Left renal pelvis (tissue), 4 donors: ENCODE results near the gene INO80. TPM values are rescaled to one million over a fixed set of nuclear protein-coding genes. Genes with fewer than 3 reads are reported as not detected.
"Not testable (repeated sequence)": the region's sequence is repeated elsewhere in the genome, so short reads cannot be mapped to it uniquely, and the experiment has no call there.

Experiments used
- DNase-seq, 4 donors: peaks; one replicate each; pipeline ENCODE4 v3.0.0-alpha.2; 2013; ENCODE audit warnings: low read depth in 4 of 4, low spot score in 3 of 4
- polyA plus RNA-seq, 4 donors: library from polyadenylated mRNA; unstranded; fragments of 120-200 nt; gene quantifications; one replicate each; pipeline ENCODE4 v1.2.1, GENCODE V29; 2013; ENCODE audit not compliant: insufficient read length in 4 of 4

INO80 gene, protein sequence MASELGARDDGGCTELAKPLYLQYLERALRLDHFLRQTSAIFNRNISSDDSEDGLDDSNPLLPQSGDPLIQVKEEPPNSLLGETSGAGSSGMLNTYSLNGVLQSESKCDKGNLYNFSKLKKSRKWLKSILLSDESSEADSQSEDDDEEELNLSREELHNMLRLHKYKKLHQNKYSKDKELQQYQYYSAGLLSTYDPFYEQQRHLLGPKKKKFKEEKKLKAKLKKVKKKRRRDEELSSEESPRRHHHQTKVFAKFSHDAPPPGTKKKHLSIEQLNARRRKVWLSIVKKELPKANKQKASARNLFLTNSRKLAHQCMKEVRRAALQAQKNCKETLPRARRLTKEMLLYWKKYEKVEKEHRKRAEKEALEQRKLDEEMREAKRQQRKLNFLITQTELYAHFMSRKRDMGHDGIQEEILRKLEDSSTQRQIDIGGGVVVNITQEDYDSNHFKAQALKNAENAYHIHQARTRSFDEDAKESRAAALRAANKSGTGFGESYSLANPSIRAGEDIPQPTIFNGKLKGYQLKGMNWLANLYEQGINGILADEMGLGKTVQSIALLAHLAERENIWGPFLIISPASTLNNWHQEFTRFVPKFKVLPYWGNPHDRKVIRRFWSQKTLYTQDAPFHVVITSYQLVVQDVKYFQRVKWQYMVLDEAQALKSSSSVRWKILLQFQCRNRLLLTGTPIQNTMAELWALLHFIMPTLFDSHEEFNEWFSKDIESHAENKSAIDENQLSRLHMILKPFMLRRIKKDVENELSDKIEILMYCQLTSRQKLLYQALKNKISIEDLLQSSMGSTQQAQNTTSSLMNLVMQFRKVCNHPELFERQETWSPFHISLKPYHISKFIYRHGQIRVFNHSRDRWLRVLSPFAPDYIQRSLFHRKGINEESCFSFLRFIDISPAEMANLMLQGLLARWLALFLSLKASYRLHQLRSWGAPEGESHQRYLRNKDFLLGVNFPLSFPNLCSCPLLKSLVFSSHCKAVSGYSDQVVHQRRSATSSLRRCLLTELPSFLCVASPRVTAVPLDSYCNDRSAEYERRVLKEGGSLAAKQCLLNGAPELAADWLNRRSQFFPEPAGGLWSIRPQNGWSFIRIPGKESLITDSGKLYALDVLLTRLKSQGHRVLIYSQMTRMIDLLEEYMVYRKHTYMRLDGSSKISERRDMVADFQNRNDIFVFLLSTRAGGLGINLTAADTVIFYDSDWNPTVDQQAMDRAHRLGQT (N-terminal part only)
- polyA plus RNA-seq = 10 to 100 TPM; 14.3 to 23.2 (median 22.0) TPM

DNA sequence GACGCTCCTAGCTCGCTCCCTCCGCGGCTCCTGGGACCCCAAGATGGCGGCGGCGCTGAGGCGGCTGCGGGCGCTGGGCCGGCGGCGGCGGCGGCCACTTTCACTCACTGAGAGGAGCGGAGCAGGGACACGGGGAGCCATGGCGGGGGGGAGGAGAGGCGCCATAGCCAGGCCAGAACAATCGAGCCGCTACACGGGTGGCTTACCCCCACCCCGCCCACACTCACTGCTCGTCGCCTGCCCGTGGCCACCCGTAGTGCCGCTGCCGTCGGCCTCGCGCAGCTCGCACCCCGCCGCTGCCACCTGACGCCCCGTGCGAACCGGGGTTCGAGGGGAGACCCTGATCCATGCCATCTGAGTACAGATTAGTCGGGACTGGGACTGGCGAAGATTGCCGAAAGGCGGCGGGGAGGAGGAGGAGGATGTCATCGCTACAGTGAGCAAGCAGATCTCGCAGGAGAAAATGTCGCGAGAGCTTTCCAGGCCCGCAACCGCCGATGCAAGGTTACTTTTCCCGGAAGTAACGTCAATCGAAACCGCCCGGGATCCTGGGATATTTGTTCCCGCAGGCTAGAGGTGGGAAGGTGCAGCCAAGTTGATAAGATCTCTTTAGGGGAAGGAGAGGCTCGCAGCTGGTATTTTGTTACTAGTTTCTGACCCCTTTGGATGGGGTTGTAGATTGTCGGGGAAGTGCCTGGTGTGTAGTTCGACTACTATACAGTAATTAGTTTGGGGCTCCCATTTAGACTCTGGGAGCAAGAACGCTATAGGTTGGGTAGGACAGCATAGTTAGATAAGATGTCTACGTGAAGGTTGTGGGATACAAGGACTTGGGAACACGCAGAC lies at the start of gene INO80:
Gene INO80, minus strand, starts transcription at position 165 of the 846 bp plus-strand sequence. CDS start 19,970 bp downstream, outside the sequence.
- peak; percentile 97 to 99 (median 98) for DNase-seq

DNA sequence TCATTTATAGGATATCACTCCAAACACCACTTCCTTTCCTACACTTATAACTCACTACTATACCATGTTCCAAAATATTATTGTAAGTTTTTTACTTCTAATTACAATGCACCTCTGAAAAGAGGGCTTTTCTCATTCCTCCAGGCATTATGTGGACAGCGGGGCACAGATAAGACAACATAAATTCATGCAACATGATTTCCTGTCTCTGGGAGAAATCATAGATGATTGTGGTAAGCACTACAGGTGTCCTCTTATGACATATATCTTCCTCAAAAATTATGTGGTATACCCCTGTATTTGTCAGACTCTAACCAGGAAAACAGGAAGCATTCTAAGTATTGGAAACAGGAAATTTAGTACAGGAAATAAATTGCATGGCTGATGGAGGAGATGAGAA lies 45.7 kb upstream of the INO80 start:
- no peak for DNase-seq

DNA sequence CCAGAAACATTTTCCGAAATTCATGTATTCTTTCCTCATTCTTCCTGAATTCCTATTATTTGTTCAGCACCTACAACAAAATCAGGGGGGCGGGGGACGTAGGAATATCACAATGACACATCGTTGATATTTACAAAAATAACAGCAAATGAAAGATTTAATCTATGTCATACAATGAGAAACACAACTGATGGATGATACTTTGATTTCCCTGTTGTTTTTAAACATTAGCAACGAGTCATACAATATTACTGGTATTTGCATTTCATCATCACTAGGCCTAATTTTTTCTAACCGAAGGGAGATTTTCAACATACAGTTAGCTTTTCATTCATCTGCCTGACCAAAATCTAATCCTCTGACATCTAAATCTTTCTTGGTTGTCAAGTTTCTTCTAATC lies 45.3 kb upstream of the INO80 start:
- DNase-seq = no peak

DNA sequence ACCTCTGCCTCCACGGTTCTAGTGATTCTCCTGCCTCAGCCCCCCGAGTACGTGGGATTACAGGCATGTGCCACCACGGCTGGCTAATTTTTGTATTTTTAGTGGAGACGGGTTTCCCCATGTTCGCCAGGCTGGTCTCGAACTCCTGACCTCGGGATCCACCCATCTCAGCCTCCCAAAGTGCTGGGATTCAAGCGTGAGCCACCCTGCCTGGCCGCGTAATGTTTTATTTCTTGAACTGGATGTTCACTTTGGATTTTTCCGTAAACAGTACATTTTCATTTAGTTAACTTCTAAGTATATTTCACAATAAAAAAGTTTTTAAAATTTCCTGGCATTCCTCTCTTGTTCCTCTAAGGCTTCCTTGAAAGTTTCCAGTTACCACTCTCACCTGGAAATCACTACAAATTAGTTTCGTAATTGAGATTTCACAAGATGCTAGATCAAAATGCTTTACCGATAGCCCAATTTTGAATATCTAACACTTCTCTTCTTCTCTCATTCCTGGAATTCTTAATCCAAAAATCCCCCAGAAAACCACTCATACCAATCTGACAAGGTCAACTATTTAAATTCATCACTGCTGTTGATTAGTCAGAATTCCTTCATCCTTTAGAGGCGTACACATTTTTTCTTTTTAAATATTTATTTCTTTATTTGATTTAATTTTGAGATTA lies 44.7 kb upstream of the INO80 start:
- no peak for DNase-seq

DNA sequence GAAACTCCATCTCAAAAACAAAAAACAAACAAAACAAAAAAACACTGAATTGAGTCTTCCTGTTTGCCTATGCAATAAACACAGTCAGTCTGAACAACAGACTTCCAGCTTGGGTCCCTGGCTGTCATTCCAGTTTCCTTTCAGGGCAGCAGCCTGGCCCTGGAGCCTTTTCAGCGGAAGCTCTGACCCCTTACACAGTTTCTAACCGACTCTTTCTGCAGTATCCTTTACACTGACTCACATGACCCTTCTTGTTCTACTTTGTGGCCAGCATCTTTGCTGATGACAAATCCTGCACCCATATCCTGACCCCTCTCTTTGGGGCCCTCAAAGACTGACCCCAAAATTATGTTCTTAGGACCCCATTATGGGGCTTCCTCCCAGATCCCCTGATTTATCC lies 38.3 kb upstream of the INO80 start:
- no peak for DNase-seq

DNA sequence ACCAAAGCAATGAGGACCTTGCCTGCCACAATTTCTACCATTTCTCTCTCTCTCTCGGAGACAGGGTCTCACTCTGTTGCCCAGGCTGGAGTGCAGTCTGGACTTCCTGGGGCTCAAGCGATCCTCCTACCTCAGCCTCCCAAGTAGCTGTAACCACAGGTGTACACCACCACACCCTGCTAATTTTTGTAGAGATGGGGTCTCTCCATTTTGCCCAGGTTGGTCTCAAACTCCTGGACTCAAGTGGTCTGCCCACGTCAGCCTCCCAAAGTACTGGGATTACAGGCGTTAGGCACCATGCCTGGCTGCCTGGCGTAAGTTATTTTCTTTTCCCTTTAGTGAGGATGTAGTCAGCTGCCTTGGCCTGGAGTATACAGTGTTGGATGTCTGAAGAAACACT lies 37.7 kb upstream of the INO80 start:
- no peak for DNase-seq

DNA sequence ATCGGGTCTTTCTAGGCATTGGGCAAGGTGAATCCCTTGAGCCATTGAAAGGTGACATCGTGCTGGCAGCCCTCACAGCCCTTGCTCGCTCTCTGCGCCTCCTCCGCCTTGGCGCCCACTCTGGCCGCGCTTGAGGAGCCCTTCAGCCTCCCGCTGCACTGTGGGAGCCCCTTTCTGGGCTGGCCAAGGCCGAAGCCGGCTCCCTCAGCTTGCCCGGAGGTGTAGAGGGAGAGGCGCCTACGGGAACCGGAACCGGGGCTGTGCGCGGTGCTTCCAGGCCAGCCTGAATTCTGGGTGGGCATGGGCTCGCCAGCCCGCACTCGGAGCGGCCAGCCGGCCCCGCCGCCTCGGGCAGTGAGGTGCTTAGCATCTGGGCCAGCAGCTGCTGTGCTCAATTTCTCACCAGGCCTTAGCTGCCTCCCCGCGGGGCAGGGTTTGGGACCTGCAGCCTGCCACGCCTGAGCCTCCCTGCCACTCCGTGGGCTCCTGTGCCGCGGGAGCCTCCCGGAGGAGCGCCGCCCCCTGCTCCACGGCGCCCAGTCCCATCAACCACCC lies 35.4 kb upstream of the INO80 start:
- no peak for DNase-seq

DNA sequence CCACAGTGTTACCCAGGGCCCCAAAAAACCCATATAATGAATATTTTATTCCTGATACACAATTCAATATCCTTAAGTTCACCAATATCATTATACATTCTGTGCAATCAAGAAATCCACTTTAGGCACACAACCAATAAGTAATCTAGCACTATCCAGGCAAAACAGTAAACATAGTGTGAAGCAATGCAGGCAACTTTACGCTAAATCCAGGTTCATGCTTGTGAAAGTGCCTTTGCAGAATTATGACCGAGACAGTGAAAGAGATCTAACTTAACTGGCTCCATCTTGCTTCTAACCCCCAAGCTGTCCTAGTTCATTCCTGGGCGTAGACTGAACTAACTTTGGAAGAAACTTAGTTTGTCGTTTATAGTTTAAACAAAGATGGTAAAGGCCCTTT lies 34.2 kb upstream of the INO80 start:
- DNase-seq = no peak

DNA sequence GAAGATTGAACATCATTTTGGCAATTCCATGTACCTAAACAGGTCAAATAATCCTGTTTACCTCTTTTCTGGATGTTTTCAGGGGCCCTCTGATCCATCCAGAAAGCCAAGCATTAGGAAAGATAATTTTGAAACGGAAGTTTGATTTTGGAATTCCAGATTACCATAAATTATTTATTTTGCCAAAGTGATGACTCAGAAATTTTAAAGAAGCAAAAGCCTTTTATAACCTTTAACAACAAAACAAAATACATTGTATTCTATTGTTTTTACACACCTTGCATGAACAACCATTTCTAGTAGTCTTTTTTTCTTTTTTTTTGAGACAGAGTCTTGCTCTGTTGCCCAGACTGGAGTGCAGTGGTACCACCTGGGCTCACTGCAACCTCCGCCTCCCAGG lies 32.0 kb upstream of the INO80 start:
- no peak for DNase-seq

DNA sequence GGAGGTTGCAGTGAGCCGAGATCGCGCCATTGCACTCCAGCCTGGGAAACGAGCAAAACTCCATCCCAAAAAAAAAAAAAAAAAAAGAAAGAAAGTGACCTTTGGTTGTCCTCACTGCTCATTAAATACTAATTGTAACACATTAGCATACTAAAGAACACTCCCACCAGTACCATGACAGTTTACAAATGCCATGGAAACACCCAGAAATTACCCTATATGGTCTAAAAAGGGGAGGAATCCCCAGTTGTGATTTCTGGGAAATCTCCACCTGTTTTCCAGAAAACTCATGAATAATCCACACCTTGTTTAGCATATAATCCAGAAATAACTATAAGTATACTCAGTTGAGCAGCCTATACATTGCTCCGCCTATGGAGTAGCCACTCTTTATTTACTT lies 23.5 kb upstream of the INO80 start:
- DNase-seq = no peak

DNA sequence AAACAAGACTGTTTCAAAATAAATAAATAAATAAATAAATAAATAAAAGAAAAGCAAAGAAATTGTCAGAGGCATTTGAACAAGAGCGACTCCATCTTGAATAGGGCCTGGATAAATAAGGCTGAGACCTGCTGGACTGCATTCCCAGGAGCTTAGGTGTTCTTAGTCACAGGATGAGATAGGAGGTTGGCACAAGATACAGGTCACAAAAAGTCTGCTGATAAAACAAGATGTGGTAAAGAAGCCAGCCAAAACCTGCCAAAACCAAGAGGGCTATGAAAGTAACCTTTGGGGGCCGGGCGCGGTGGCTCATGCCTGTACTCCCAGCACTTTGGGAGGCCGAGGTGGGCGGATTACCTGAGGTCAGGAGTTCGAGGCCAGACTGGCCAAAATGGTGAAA lies 23.0 kb upstream of the INO80 start:
- not testable (repeated sequence) for DNase-seq

DNA sequence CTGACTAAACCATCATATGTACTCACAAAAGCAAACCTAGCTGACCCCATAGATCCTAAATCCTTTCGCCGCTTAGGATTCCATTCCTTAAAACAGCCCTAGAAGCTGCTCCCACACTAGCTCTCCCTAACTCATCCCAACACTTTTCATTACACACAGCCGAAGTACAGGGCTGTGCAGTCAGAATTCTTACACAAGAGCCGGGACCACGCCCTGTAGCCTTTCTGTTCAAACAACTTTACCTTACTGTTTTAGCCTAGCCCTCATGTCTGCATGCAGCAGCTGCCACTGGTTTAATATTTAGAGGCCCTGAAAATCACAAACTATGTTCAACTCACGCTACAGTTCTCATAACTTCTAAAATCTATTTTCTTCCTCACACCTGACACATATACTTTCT lies 19.5 kb upstream of the INO80 start:
- DNase-seq = not testable (repeated sequence)

DNA sequence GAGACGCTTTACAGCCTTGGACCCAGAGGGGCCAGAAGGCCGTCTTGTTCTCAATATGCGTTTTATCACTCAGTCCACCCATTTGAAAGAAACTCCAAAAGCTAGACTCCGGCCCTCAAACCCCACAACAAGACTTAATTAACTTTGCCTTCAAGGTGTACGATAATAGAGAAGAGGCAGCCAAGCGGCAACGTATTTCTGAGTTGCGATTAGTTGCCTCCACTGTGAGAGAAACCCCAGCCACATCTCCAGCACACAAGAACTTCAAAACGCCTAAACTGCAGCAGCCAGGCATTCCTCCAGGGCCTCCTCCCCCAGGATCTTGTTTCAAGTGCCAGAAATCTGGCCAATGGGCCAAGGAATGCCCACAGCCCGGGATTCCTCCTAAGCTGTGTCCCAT lies 17.4 kb upstream of the INO80 start:
- no peak for DNase-seq

DNA sequence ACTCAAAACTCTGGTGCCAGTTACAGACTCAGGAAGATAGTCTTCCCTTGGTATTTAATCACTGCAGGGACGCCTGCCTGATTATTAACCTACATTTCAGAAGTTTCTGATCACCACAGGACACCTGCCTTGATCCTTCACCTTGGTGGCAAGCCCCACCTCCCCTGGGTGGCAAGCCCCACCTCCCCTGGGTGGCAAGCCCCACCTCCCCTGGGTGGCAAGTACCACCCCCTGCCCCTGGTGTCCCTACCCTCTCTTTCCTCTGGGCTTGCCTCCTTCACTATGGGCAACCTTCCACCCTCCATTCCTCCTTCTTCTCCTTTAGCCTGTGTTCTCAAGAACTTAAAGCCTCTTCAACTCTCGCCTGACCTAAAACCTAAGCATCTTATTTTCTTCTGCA lies 16.0 kb upstream of the INO80 start:
- DNase-seq = not testable (repeated sequence)

DNA sequence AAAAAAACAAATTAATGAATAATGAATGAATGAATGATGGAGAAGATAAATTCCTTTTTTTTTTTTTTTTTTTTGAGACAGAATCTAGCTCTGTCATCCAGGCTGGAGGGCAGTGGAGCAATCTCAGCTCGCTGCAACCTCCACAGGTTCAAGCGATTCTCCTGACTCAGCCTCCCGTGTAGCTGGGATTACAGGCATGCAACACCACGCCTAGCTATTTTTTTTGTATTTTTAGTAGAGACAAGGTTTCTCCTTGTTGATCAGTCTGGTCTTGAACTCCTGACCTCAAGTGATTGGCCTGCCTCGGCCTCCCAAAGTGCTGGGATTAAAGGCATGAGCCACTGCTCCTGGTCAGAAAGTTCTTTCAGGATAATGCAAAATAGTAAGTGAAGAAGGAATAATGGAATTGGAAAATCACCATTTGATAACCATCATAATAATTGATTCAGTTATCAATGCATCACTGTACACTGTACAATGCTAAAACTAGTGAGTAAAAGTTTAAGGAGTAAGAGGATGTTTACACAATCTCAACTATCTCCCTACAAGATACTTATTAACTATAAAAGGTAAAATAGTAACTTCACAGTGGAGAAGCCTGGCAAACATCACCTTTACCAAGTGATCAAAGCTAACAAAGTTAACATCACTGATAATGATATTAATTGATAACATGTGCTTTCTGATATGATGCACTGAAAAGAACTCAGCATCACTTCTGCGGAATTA lies 12.3 kb upstream of the INO80 start:
- no peak for DNase-seq

DNA sequence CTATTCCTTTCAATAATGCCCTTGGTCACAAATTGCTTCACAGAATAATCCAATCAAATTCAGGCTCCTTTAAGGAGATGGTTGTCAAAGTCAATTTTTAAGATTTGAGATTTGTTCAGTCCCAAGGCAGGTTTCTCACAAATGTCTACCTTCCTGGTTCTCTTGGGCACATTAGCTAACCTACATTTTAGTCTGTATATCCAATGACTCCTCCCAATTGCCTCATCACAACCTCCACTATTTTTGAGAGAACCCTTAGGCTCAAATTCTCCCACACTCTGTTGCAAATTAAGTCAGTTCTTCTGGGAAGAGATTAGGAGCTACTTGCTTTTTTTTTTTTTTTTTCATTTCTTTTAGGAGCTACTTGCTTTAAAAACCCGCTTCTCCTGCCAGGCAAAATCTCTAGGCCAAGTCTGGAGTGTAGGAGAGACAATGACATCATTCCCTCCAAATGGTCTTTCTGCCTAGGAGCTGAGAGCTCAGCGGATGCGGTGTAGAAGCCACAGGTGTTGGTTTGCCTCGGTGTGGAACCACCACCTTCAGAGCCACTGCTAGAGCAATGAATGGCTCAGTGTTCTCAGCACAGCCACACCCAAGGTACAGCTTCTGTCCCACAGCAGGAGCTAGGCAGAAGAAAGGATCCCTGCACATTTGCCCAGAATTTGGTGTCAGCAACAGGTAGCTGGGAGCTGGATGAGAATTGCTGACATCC lies 10.0 kb upstream of the INO80 start:
- no peak for DNase-seq

DNA sequence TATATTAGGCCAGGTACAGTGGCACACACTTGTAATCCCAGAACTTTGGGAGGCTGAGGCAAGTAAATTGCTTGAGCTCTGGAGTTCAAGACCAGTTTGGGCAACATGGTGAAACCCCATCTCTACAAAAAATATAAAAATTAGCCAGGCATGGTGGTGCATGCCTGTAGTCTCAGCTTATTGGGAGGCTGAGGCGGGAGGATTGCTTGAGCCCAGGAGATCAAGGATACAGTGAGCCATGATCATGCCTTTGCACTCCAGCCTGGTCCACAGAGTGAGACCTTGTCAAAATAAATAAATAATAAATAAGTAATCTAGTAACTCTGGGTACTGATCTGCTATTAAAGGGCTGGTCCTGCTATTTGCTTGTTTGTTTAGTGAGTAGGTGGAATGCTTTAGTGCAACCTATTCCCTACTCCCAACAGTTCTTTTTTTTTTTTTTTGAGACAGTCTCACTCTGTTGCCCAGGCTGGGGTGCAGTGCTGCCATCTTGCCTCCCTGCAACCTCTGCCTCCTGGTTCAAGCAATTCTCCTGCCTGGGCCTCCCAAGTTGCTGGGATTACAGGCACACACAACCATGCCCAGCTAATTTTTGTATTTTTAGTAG lies 9.1 kb upstream of the INO80 start:
- DNase-seq = no peak

DNA sequence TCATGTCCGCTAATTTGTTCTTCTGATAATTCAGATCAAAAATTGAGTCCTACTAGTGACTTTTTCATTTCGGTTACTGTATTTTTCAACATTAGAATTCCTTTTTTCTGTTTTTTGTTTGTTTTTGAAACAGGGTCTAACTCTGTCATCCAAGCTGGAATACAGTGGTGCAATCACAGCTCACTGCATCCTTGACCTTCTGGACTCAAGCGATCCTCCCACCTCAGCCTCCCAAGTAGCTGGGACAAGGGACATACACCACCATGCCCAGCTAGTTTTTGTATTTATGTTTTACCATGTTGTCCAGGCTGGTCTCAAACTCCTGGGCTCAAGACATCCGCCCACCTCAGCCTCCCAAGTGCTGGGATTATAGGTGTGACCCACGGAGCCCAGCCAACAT lies 8.0 kb upstream of the INO80 start:
- no peak for DNase-seq
